ENCODE results near the gene CALD1. TPM values are rescaled to one million over a fixed set of nuclear protein-coding genes. Genes with fewer than 3 reads are reported as not detected.

CALD1 gene
- total RNA-seq, 1 experiment from 2014 or later, result 147 TPM

DNA sequence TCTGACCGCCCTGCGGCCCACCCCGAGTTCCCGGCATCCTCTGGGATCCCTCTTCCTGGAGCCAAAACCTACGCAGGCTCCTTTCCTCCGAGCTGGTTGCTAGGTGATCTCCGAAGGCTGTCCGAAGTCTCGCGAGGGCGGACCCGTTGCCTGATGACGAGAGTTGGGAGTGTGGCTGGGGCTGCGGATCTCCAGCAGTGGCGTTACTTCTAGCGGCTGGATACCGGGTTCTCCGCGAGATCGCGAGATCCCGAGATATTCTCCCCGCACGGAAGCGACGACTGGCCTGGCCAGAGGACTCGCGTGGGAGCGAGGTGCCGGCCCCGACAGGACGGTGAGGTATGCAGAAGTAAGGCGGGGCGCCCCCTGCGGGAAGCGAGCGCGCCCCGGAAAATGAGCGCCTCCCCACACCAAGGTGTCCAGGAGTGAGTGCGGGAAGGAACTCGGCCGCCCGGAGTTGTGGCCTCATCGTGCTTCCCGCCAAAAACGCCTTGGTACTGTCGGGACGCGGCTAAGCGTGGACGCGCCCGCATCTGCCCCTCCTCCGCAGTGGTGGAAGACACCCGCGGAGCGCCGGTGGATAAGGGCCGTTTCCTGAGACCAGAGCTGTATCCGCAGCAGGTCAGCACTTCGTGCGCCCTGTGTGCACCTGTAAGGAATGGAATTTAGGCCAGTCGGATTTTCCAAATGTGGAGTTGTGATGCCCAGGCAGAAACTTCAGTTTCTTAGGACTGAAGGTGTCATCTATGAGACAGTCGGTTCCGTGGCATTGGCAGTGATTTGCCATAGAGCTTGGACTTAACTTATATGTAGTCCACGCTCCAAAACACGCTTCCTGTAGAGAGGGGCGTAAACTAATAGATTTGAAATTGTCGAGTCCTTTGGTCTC lies 207.2 kb downstream of the CALD1 start, which contains the start of gene AGBL3 (continued):
- TF ChIP-seq, protein P1, sequence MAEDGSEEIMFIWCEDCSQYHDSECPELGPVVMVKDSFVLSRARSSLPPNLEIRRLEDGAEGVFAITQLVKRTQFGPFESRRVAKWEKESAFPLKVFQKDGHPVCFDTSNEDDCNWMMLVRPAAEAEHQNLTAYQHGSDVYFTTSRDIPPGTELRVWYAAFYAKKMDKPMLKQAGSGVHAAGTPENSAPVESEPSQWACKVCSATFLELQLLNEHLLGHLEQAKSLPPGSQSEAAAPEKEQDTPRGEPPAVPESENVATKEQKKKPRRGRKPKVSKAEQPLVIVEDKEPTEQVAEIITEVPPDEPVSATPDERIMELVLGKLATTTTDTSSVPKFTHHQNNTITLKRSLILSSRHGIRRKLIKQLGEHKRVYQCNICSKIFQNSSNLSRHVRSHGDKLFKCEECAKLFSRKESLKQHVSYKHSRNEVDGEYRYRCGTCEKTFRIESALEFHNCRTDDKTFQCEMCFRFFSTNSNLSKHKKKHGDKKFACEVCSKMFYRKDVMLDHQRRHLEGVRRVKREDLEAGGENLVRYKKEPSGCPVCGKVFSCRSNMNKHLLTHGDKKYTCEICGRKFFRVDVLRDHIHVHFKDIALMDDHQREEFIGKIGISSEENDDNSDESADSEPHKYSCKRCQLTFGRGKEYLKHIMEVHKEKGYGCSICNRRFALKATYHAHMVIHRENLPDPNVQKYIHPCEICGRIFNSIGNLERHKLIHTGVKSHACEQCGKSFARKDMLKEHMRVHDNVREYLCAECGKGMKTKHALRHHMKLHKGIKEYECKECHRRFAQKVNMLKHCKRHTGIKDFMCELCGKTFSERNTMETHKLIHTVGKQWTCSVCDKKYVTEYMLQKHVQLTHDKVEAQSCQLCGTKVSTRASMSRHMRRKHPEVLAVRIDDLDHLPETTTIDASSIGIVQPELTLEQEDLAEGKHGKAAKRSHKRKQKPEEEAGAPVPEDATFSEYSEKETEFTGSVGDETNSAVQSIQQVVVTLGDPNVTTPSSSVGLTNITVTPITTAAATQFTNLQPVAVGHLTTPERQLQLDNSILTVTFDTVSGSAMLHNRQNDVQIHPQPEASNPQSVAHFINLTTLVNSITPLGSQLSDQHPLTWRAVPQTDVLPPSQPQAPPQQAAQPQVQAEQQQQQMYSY (CRISPR knock-in tag; IDR thresholded peaks at IDR 0.05), result no peak
- TF ChIP-seq, protein P2, sequence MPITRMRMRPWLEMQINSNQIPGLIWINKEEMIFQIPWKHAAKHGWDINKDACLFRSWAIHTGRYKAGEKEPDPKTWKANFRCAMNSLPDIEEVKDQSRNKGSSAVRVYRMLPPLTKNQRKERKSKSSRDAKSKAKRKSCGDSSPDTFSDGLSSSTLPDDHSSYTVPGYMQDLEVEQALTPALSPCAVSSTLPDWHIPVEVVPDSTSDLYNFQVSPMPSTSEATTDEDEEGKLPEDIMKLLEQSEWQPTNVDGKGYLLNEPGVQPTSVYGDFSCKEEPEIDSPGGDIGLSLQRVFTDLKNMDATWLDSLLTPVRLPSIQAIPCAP (CRISPR knock-in tag; IDR thresholded peaks at IDR 0.05), result peak; percentile 62; the same call in 1 of the 2 replicates
- TF ChIP-seq TEAD1 (CRISPR knock-in tag; IDR thresholded peaks at IDR 0.05) (peak; percentile 24; the same call in 1 of the 2 replicates), ZNF396 (CRISPR knock-in tag; IDR thresholded peaks at IDR 0.05; ENCODE audit: borderline replicate concordance) (no peak), ETV6 (CRISPR knock-in tag; IDR thresholded peaks at IDR 0.05) (peak; percentile 92), NFE2L1 (CRISPR knock-in tag; IDR thresholded peaks at IDR 0.05) (peak; percentile 78; the same call in 1 of the 2 replicates), SMAD4 (CRISPR knock-in tag; IDR thresholded peaks at IDR 0.05) (no peak; the same call in 1 of the 2 replicates), ZNF232 (CRISPR knock-in tag; IDR thresholded peaks at IDR 0.05) (0 out of 2 replicates have a peak, but pooled peaks have one; percentile 42), JUN (CRISPR knock-in tag; IDR thresholded peaks at IDR 0.05) (0 out of 2 replicates have a peak, but pooled peaks have one; percentile 53), RELA (CRISPR knock-in tag; IDR thresholded peaks at IDR 0.05; ENCODE audit: borderline replicate concordance) (peak; percentile 50; the same call in 1 of the 2 replicates), ATF1 (CRISPR knock-in tag; IDR thresholded peaks at IDR 0.05) (peak; percentile 54; the same call in 1 of the 2 replicates), MXD4 (CRISPR knock-in tag; IDR thresholded peaks at IDR 0.05; ENCODE audit: borderline replicate concordance) (no peak), MYBL2 (CRISPR knock-in tag; IDR thresholded peaks at IDR 0.05) (peak; percentile 71; the same call in 1 of the 2 replicates), SMAD3 (CRISPR knock-in tag; IDR thresholded peaks at IDR 0.05; ENCODE audit: borderline replicate concordance) (peak; percentile 85)
- TF ChIP-seq, protein P3, sequence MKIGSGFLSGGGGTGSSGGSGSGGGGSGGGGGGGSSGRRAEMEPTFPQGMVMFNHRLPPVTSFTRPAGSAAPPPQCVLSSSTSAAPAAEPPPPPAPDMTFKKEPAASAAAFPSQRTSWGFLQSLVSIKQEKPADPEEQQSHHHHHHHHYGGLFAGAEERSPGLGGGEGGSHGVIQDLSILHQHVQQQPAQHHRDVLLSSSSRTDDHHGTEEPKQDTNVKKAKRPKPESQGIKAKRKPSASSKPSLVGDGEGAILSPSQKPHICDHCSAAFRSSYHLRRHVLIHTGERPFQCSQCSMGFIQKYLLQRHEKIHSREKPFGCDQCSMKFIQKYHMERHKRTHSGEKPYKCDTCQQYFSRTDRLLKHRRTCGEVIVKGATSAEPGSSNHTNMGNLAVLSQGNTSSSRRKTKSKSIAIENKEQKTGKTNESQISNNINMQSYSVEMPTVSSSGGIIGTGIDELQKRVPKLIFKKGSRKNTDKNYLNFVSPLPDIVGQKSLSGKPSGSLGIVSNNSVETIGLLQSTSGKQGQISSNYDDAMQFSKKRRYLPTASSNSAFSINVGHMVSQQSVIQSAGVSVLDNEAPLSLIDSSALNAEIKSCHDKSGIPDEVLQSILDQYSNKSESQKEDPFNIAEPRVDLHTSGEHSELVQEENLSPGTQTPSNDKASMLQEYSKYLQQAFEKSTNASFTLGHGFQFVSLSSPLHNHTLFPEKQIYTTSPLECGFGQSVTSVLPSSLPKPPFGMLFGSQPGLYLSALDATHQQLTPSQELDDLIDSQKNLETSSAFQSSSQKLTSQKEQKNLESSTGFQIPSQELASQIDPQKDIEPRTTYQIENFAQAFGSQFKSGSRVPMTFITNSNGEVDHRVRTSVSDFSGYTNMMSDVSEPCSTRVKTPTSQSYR (CRISPR knock-in tag; IDR thresholded peaks at IDR 0.05), result peak; percentile 80
- TF ChIP-seq, protein P4, sequence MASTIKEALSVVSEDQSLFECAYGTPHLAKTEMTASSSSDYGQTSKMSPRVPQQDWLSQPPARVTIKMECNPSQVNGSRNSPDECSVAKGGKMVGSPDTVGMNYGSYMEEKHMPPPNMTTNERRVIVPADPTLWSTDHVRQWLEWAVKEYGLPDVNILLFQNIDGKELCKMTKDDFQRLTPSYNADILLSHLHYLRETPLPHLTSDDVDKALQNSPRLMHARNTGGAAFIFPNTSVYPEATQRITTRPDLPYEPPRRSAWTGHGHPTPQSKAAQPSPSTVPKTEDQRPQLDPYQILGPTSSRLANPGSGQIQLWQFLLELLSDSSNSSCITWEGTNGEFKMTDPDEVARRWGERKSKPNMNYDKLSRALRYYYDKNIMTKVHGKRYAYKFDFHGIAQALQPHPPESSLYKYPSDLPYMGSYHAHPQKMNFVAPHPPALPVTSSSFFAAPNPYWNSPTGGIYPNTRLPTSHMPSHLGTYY (CRISPR knock-in tag; IDR thresholded peaks at IDR 0.05), result no peak
- TF ChIP-seq, protein P5, sequence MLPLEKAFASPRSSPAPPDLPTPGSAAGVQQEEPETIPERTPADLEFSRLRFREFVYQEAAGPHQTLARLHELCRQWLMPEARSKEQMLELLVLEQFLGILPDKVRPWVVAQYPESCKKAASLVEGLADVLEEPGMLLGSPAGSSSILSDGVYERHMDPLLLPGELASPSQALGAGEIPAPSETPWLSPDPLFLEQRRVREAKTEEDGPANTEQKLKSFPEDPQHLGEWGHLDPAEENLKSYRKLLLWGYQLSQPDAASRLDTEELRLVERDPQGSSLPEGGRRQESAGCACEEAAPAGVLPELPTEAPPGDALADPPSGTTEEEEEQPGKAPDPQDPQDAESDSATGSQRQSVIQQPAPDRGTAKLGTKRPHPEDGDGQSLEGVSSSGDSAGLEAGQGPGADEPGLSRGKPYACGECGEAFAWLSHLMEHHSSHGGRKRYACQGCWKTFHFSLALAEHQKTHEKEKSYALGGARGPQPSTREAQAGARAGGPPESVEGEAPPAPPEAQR (CRISPR knock-in tag; IDR thresholded peaks at IDR 0.05), result no peak
- TF ChIP-seq, protein P6, sequence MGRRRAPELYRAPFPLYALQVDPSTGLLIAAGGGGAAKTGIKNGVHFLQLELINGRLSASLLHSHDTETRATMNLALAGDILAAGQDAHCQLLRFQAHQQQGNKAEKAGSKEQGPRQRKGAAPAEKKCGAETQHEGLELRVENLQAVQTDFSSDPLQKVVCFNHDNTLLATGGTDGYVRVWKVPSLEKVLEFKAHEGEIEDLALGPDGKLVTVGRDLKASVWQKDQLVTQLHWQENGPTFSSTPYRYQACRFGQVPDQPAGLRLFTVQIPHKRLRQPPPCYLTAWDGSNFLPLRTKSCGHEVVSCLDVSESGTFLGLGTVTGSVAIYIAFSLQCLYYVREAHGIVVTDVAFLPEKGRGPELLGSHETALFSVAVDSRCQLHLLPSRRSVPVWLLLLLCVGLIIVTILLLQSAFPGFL (CRISPR knock-in tag; IDR thresholded peaks at IDR 0.05; ENCODE audit: borderline replicate concordance), result 0 out of 2 replicates have a peak, but pooled peaks have one; percentile 61
- TF ChIP-seq, protein P7, sequence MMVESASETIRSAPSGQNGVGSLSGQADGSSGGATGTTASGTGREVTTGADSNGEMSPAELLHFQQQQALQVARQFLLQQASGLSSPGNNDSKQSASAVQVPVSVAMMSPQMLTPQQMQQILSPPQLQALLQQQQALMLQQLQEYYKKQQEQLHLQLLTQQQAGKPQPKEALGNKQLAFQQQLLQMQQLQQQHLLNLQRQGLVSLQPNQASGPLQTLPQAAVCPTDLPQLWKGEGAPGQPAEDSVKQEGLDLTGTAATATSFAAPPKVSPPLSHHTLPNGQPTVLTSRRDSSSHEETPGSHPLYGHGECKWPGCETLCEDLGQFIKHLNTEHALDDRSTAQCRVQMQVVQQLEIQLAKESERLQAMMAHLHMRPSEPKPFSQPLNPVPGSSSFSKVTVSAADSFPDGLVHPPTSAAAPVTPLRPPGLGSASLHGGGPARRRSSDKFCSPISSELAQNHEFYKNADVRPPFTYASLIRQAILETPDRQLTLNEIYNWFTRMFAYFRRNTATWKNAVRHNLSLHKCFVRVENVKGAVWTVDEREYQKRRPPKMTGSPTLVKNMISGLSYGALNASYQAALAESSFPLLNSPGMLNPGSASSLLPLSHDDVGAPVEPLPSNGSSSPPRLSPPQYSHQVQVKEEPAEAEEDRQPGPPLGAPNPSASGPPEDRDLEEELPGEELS (CRISPR knock-in tag; IDR thresholded peaks at IDR 0.05), result peak; percentile 63; the same call in 1 of the 2 replicates
- TF ChIP-seq, protein P8, sequence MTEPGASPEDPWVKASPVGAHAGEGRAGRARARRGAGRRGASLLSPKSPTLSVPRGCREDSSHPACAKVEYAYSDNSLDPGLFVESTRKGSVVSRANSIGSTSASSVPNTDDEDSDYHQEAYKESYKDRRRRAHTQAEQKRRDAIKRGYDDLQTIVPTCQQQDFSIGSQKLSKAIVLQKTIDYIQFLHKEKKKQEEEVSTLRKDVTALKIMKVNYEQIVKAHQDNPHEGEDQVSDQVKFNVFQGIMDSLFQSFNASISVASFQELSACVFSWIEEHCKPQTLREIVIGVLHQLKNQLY (CRISPR knock-in tag; IDR thresholded peaks at IDR 0.05), result peak; percentile 29; the same call in 1 of the 2 replicates
- TF ChIP-seq, protein P9, sequence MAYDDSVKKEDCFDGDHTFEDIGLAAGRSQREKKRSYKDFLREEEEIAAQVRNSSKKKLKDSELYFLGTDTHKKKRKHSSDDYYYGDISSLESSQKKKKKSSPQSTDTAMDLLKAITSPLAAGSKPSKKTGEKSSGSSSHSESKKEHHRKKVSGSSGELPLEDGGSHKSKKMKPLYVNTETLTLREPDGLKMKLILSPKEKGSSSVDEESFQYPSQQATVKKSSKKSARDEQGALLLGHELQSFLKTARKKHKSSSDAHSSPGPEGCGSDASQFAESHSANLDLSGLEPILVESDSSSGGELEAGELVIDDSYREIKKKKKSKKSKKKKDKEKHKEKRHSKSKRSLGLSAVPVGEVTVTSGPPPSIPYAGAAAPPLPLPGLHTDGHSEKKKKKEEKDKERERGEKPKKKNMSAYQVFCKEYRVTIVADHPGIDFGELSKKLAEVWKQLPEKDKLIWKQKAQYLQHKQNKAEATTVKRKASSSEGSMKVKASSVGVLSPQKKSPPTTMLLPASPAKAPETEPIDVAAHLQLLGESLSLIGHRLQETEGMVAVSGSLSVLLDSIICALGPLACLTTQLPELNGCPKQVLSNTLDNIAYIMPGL (CRISPR knock-in tag; IDR thresholded peaks at IDR 0.05), result peak; percentile 98

Measured in WTC11 (cell line).